ENCODE measurements around the gene SNRNP40.

SNRNP40 gene

GRCh38 chr1:31248276-31248675 is 48.3 kb downstream of the SNRNP40 start:
- H3K4me2 ChIP-seq (ENCODE audit: low read depth, low read length, poor library complexity, severe bottlenecking): no peak overlapping the region

DNA sequence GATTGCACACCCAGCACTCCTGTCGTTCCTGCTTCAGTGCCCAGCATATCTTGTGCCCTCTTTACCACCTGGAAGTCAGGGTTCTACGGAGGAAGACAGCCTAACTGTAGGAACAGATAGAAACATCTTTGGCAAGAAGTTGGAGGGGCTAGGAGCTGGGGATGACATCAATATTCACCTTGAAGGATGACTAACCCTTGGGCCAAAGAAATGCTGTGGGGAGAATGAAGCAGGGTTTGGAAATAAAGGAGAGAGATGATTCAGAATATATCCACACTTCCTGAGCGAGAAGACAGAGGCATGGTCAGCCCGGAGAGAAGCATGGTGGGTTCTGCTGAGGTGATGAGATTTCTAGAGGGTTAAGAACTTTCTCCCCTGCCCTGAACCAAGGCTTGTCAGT is 52.3 kb downstream of the SNRNP40 start:
- Histone ChIP-seq H3K4me2 (ENCODE audit: low read depth, low read length, poor library complexity, severe bottlenecking) (no peak overlapping the region), H3K36me3 (ENCODE audit: low read length) (no peaks in the 10 kb centered on the region), H4K20me1 (ENCODE audit: low read depth, low read length) (no peaks in the 10 kb centered on the region), H3K9ac (ENCODE audit: low read length) (no peak overlapping the region), H3F3A (ENCODE audit: insufficient read depth) (no peaks in the 10 kb centered on the region), H3K9me3 (ENCODE audit: insufficient read depth, low read length) (no peaks in the 10 kb centered on the region), H2AFZ (ENCODE audit: low read depth, low read length, severe bottlenecking) (no peak overlapping the region), H3K79me2 (ENCODE audit: insufficient read depth, low read length) (no peaks in the 10 kb centered on the region), H3K4me3 (ENCODE audit: insufficient read depth, low read length, poor library complexity, severe bottlenecking) (no peak overlapping the region), H3K27me3 (ENCODE audit: low read length) (no peaks in the 10 kb centered on the region), H3K27ac (ENCODE audit: low read depth, low read length) (no peak overlapping the region), H3K9me2 (replicated peaks; ENCODE audit: insufficient read depth, low read length) (no peaks in the 10 kb centered on the region)
- TF ChIP-seq EZH2phosphoT487 (conservative IDR thresholded peaks at IDR 0.05; ENCODE audit: low read length) (no peak), CTCF (IDR thresholded peaks at IDR 0.05; ENCODE audit: insufficient read depth, low read length, poor library complexity, severe bottlenecking) (no peak)

More at GRCh38 chr1:31248276-31248675, 48.3 kb downstream of the SNRNP40 start:
- H3K9me3 ChIP-seq (ENCODE audit: insufficient read depth, low read length): no peaks in the 10 kb centered on the region
- no peaks in the 10 kb centered on the region for H3K9me2 ChIP-seq (replicated peaks; ENCODE audit: insufficient read depth, low read length)
- H3F3A ChIP-seq (ENCODE audit: insufficient read depth): no peaks in the 10 kb centered on the region
- TF ChIP-seq EZH2phosphoT487 (conservative IDR thresholded peaks at IDR 0.05; ENCODE audit: low read length): no peak
- TF ChIP-seq CTCF (IDR thresholded peaks at IDR 0.05; ENCODE audit: insufficient read depth, low read length, poor library complexity, severe bottlenecking): no peak
- H3K4me3 ChIP-seq (ENCODE audit: insufficient read depth, low read length, poor library complexity, severe bottlenecking): no peak overlapping the region
- H3K27ac ChIP-seq (ENCODE audit: low read depth, low read length): no peak overlapping the region
- no peak overlapping the region for H3K9ac ChIP-seq (ENCODE audit: low read length)
- no peaks in the 10 kb centered on the region for H3K79me2 ChIP-seq (ENCODE audit: insufficient read depth, low read length)
- H3K27me3 ChIP-seq (ENCODE audit: low read length): no peaks in the 10 kb centered on the region
- H2AFZ ChIP-seq (ENCODE audit: low read depth, low read length, severe bottlenecking): no peak overlapping the region
- H3K36me3 ChIP-seq (ENCODE audit: low read length): no peaks in the 10 kb centered on the region
- H4K20me1 ChIP-seq (ENCODE audit: low read depth, low read length): no peaks in the 10 kb centered on the region

DNA sequence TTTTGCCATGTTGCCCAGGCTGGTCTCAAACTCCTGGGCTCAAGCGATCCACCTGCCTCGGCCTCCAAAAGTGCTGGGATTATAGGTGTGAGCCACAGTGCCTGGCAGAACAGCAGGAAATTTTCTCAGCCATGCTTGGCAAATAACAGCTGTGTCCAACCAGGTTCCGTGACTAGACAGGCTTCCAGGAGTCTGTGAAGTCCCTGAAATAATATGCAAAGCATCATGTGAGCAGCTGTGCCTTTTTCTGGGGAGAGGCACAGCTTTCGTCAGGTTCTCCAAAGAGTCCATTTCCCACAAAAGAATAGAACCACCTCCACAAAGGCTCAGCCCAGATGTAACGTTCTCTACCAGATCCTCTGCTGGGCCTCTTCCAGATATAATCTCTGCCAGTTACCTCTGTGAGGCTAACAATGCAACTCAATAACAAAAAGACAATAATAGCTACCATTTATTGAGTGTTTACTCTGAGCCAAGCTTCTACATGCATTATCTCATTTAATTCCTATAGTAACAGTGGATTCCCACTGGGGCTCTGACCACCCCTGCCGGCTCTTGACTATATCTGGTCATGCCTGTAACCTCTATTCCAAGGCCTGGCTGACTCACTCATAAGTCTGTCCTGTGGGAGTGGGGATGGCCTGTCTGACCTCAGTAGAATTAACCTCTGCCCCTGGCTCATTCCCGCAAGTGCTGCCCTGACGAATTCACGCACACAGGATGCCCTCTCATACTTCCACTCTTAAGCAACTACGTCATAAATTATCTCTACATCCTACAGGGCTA is 52.9 kb downstream of the SNRNP40 start:
- Histone ChIP-seq H3K36me3 (ENCODE audit: low read length) (no peaks in the 10 kb centered on the region), H3K27me3 (ENCODE audit: low read length) (no peaks in the 10 kb centered on the region), H3K9me3 (ENCODE audit: insufficient read depth, low read length) (no peaks in the 10 kb centered on the region), H3K9ac (ENCODE audit: low read length) (no peak overlapping the region), H3K9me2 (replicated peaks; ENCODE audit: insufficient read depth, low read length) (no peaks in the 10 kb centered on the region), H3K79me2 (ENCODE audit: insufficient read depth, low read length) (no peaks in the 10 kb centered on the region), H2AFZ (ENCODE audit: low read depth, low read length, severe bottlenecking) (no peak overlapping the region), H4K20me1 (ENCODE audit: low read depth, low read length) (no peaks in the 10 kb centered on the region), H3F3A (ENCODE audit: insufficient read depth) (no peaks in the 10 kb centered on the region), H3K27ac (ENCODE audit: low read depth, low read length) (no peak overlapping the region), H3K4me2 (ENCODE audit: low read depth, low read length, poor library complexity, severe bottlenecking) (no peak overlapping the region), H3K4me3 (ENCODE audit: insufficient read depth, low read length, poor library complexity, severe bottlenecking) (no peak overlapping the region)
- TF ChIP-seq EZH2phosphoT487 (conservative IDR thresholded peaks at IDR 0.05; ENCODE audit: low read length): no peak
- no peak for TF ChIP-seq CTCF (IDR thresholded peaks at IDR 0.05; ENCODE audit: insufficient read depth, low read length, poor library complexity, severe bottlenecking)
